MV-4-11 (cell line): ENCODE measurements around the gene DFFA.
"Not testable (repeated sequence)": the region's sequence is repeated elsewhere in the genome, so short reads cannot be mapped to it uniquely, and the experiment has no call there.

Experiments used
- DNase-seq: peaks from one replicate; lab custom pipeline; 2025; lab: John Stamatoyannopoulos, UW

The DFFA gene

GRCh38 chr1:10429868-10430215 is 42.5 kb downstream of the DFFA start:
- peak; percentile 48 for DNase-seq

- DNase-seq, result no peak
Observed at GRCh38 chr1:10428984-10429383, 43.3 kb downstream of the DFFA start.

GRCh38 chr1:10426535-10426848 is 45.8 kb downstream of the DFFA start:
- DNase-seq, result not testable (repeated sequence)

GRCh38 chr1:10425826-10426534 is 46.3 kb downstream of the DFFA start:
- DNase-seq, result peak; percentile 21

- DNase-seq, result no peak
Observed at GRCh38 chr1:10424651-10425050, 47.7 kb downstream of the DFFA start.

- no peak for DNase-seq
Observed at GRCh38 chr1:10424034-10424433, 48.3 kb downstream of the DFFA start.

GRCh38 chr1:10421637-10422036 is 50.7 kb downstream of the DFFA start:
- DNase-seq, result no peak

GRCh38 chr1:10419351-10419750 is 53.0 kb downstream of the DFFA start:
- no peak for DNase-seq

GRCh38 chr1:10418741-10419140 is 53.6 kb downstream of the DFFA start:
- DNase-seq, result not testable (repeated sequence)

- not testable (repeated sequence) for DNase-seq
Observed at GRCh38 chr1:10415967-10416366, 56.4 kb downstream of the DFFA start.

GRCh38 chr1:10415211-10415930 is 57.0 kb downstream of the DFFA start:
- peak; percentile 89 for DNase-seq

GRCh38 chr1:10407201-10407600 is 65.1 kb downstream of the DFFA start:
- DNase-seq, result no peak
